ENCODE results near the gene CAMK1D. TPM values are rescaled to one million over a fixed set of nuclear protein-coding genes. Genes with fewer than 3 reads are reported as not detected.

The CAMK1D gene
- total RNA-seq, 2 experiments from 2014 or later, result 19.0 to 25.6 TPM

GRCh38 chr10:12377658-12378290 lies 28.4 kb downstream of the CAMK1D start:
- Histone ChIP-seq H2AFZ (ENCODE audit: low read length) (no peak overlapping the region), H3K27ac (ENCODE audit: low read depth, low read length, poor library complexity, severe bottlenecking) (no peak overlapping the region), H3K4me2 (ENCODE audit: low read length) (no peak overlapping the region), H3K4me3 (ENCODE audit: low read depth, low read length, poor library complexity, severe bottlenecking) (no peak overlapping the region), H3K79me2 (ENCODE audit: insufficient read depth, low read depth, low read length) (peaks cover 13% of the 10 kb centered on the region; the same call in 1 of the 2 replicates), H3K9me3 (ENCODE audit: low read length) (no peaks in the 10 kb centered on the region), H3K36me3 (ENCODE audit: insufficient read depth, low read length) (peaks cover 3% of the 10 kb centered on the region; the same call in 1 of the 2 replicates), H4K20me1 (ENCODE audit: insufficient read depth, low read length) (no peaks in the 10 kb centered on the region), H3K9me2 (ENCODE audit: insufficient read depth, low read length) (no peaks in the 10 kb centered on the region), H3K4me1 (ENCODE audit: insufficient read depth, low read length, poor library complexity, severe bottlenecking) (no peaks in the 10 kb centered on the region)
- CTCF ChIA-PET (ENCODE audit: unreplicated experiment), result no interaction called here
- no TSS peak for BruUV-seq (replicated peaks)
- intact Hi-C loops (cut with micrococcal nuclease; ENCODE audit: unreplicated experiment), result no loop called here
- TF ChIP-seq EZH2phosphoT487 (IDR thresholded peaks at IDR 0.05; ENCODE audit: borderline replicate concordance, low read depth, low read length) (no peak), CTCF (conservative IDR thresholded peaks at IDR 0.05; ENCODE audit: low read length) (no peak)
- DNase-seq (ENCODE audit: low spot score), result no peak
- POLR2A ChIA-PET, result interaction anchor here (0.6 to 1.2 kb wide), 4 partner anchors 12 to 86 kb away, joined by 3 to 6 read pairs (median 4); no protein-coding TSS in a partner anchor

- ChIA-PET CTCF (ENCODE audit: unreplicated experiment) (no interaction called here), POLR2A (no interaction called here)
- Histone ChIP-seq H4K20me1 (ENCODE audit: insufficient read depth, low read length) (no peaks in the 10 kb centered on the region), H3K27ac (ENCODE audit: low read depth, low read length, poor library complexity, severe bottlenecking) (no peak overlapping the region), H3K9me3 (ENCODE audit: low read length) (peaks cover 16% of the 10 kb centered on the region), H3K4me1 (ENCODE audit: insufficient read depth, low read length, poor library complexity, severe bottlenecking) (no peaks in the 10 kb centered on the region), H3K9me2 (ENCODE audit: insufficient read depth, low read length) (no peaks in the 10 kb centered on the region), H3K4me2 (ENCODE audit: low read length) (no peak overlapping the region), H2AFZ (ENCODE audit: low read length) (no peak overlapping the region), H3K4me3 (ENCODE audit: low read depth, low read length, poor library complexity, severe bottlenecking) (no peak overlapping the region), H3K36me3 (ENCODE audit: insufficient read depth, low read length) (peaks cover 3% of the 10 kb centered on the region), H3K79me2 (ENCODE audit: insufficient read depth, low read depth, low read length) (peaks cover 27% of the 10 kb centered on the region; the same call in 1 of the 2 replicates)
- BruUV-seq (replicated peaks), result no TSS peak
- DNase-seq (ENCODE audit: low spot score), result no peak
- intact Hi-C loops (cut with micrococcal nuclease; ENCODE audit: unreplicated experiment), result no loop called here
- TF ChIP-seq CTCF (conservative IDR thresholded peaks at IDR 0.05; ENCODE audit: low read length) (no peak), EZH2phosphoT487 (IDR thresholded peaks at IDR 0.05; ENCODE audit: borderline replicate concordance, low read depth, low read length) (no peak)
Measured at GRCh38 chr10:12380999-12381398, 31.7 kb downstream of the CAMK1D start.

- H3K4me2 ChIP-seq (ENCODE audit: low read length), result no peak overlapping the region
- no peak overlapping the region for H2AFZ ChIP-seq (ENCODE audit: low read length)
- TF ChIP-seq CTCF (conservative IDR thresholded peaks at IDR 0.05; ENCODE audit: low read length) (no peak), EZH2phosphoT487 (IDR thresholded peaks at IDR 0.05; ENCODE audit: borderline replicate concordance, low read depth, low read length) (no peak)
- peaks cover 31% of the 10 kb centered on the region; the same call in 1 of the 2 replicates for H3K79me2 ChIP-seq (ENCODE audit: insufficient read depth, low read depth, low read length)
- CTCF ChIA-PET (ENCODE audit: unreplicated experiment), result no interaction called here
- POLR2A ChIA-PET, result interaction anchor here (0.6 kb wide), 1 partner anchor 75 kb away, joined by 6 read pairs; no protein-coding TSS in a partner anchor
- BruUV-seq (replicated peaks), result no TSS peak
- H3K9me2 ChIP-seq (ENCODE audit: insufficient read depth, low read length), result no peaks in the 10 kb centered on the region
- intact Hi-C loops (cut with micrococcal nuclease; ENCODE audit: unreplicated experiment), result no loop called here
- H3K36me3 ChIP-seq (ENCODE audit: insufficient read depth, low read length), result peaks cover 3% of the 10 kb centered on the region
- no peak overlapping the region for H3K4me3 ChIP-seq (ENCODE audit: low read depth, low read length, poor library complexity, severe bottlenecking)
- no peaks in the 10 kb centered on the region for H4K20me1 ChIP-seq (ENCODE audit: insufficient read depth, low read length)
- peaks cover 16% of the 10 kb centered on the region for H3K9me3 ChIP-seq (ENCODE audit: low read length)
- no peak for DNase-seq (ENCODE audit: low spot score)
- H3K27ac ChIP-seq (ENCODE audit: low read depth, low read length, poor library complexity, severe bottlenecking), result no peak overlapping the region
- no peaks in the 10 kb centered on the region for H3K4me1 ChIP-seq (ENCODE audit: insufficient read depth, low read length, poor library complexity, severe bottlenecking)
Measured at GRCh38 chr10:12381536-12382156, 32.3 kb downstream of the CAMK1D start.

All from OCI-LY7 (cell line).